Measurements from ENCODE around the gene THRAP3.

The THRAP3 gene

DNA sequence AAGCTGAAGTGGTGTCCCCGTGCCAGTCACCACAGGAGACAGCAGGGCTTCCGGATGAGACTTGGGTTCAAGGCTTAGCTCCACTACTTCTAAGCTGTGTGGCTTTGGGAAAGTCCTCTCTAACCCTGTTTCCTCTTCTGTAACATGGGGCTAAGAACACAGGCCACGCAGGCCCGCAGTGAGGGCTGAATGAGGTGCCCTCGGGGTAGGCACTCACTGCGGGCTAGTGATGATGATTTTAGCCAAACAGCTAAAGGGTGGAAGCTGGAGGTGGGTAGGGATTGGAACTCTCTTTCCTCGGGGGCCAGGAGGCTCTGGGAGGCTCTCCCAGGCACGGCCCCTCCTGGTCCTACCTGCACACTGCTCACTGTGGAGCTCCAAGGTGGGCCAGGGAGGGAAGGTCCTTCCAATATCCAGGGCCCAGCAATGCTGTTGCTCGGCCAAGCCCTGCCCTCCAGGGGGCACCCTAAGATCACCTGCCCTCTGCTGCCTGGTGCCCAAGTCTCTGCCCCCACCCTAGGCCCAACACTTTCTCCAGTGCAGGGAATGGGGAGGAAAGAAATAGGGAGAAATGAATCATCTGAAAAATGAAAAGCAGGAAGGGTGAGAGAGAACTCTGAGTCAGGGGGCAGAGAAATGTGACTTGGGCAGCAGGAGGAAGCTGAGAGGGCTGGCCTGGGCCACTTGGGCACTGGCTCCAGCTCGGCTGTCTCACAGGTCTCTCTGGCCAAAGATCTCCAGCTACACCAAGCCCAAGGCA lies 118.4 kb downstream of the THRAP3 start:
- peak in 39 of 42 donors; percentile 23 to 83 (median 57) for DNase-seq

DNA sequence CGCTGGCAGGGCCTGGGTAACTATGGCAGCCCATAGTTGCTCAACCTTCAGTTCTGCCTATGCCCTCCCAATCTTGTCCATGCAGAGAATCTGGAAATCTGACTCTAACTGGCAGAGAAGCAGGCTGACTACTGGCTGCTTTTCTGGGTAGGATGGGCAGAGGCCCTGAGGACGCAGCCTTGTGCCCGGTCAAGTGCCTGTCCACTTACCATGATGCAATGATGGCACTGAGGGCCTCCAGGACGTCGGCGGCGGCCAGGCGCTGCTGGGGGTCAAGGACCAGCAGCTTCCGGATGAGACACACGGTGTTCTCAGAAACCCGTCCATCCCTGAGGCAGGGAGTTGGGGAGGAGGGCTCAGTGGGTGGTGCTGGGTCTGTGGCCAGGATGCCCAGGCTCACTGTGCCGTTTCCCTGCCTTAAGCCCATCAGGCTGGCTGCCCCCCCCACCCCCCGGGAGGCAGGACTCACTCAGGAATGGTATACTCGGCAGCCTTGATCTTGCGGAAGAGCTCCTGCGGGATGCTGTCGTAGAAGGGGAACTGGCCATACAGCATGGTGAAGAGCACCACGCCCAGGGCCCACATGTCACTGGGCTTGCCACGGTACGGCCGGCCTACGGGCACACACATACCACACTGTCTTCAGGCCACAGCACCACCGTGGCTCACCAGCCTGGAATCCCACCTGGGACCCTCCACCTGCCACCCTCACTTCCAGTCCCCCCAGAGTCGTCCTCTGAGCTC lies 119.6 kb downstream of the THRAP3 start:
- no peak for DNase-seq
- intact Hi-C loops (cut with DNase I): loop anchor here (10.0 kb wide), 1 partner anchor 81 kb away; no protein-coding TSS in a partner anchor

More for the DNA sequence above, 118.4 kb downstream of the THRAP3 start:
- intact Hi-C loops (cut with DNase I): loop anchor here (10.0 kb wide), 1 partner anchor 82 kb away; no protein-coding TSS in a partner anchor

DNA sequence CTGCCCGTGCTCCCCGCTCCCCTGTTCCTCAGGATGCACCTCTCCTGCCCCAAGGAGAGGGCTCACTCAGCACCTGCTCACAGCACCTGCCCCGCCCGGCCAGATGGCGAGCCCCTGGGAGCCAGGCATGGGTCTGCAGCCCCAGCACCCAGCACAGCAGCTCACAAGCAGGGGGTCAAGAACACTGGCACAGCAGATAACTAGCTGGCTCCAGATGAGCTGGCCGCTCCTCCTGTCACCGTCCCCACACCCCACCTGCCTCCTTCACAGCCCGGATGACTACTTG lies 120.1 kb downstream of the THRAP3 start:
- intact Hi-C loops (cut with DNase I): loop anchor here (10.0 kb wide), 1 partner anchor 80 kb away; no protein-coding TSS in a partner anchor

DNA sequence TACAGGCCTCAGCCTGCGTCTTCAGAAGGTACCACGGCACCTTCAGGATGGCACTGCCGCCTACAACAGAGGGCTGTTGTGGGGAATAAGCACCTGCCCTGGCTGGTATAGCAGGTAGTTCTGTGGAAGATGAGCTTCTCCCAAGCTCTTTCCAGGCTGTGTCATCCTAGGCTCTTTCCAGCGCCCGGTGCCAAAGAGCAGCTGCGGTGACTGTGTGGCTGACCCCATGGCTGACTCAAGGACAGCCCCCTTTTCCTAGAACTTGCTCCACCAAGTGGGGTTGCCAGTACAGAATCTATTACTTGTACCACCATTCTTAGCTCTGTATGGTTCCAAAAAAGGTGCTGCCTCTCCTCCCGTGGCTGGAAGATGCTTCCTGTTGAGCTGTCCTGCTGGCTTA lies 121.1 kb downstream of the THRAP3 start:
- DNase-seq: no peak
- intact Hi-C loops (cut with DNase I): loop anchor here (10.0 kb wide), 1 partner anchor 79 kb away; no protein-coding TSS in a partner anchor

More for the DNA sequence above, 120.1 kb downstream of the THRAP3 start:
- DNase-seq: no peak

DNA sequence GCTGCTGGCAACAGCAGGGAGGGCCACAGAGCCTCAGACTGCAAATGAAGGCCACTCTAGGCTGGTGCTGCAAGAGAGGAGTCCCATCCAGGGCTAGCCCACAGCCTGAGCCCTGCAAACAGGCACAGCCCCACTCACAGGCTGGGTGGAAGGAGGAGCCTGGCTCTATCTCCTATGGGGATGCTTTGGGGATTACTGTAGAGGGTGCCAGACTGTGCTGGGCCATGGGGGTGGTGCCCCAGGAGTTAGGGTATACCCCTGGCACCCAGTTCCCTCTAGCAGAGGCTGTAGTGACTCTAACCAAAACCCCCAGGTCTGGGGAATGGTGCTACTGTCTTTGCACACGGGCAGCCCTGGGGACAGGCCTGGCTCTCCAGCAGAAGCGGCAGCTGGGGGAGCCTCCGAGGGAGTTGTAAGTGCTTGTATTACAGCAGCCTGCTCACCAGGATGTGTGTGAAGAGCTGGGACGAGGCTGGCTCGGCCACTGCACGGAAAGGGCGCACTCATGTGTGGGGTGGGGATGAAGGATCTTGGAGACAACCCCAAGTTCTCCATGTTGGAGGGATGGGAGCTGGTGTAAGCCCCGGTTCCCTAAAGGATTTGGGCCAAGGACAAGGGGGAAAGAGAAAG lies 122.6 kb downstream of the THRAP3 start:
- intact Hi-C loops (cut with DNase I): loop anchor here (10.0 kb wide), 1 partner anchor 78 kb away; no protein-coding TSS in a partner anchor
- no peak for DNase-seq

DNA sequence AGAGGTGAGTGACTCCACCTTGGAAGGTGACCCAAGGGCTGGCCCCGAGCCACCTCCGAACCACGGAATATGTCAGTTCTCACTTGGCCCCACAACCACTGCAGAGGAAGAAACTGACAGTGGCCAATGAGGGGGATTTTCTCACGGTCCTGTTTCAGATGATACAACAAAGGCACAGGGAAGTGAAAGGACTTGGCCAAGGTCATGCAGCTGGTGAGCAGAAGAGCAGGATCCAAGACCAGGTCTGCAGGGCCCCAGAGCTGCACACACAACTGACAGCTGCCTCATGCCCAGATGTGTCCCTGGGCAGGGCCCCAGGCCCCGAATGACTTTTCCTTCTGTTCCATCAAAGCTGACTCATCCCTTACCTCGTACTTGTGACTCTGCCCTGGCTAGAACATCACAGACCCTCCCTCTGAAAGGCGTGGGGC lies 125.0 kb downstream of the THRAP3 start:
- DNase-seq: no peak
- intact Hi-C loops (cut with DNase I): loop anchor here (10.0 kb wide), 1 partner anchor 76 kb away; no protein-coding TSS in a partner anchor

DNA sequence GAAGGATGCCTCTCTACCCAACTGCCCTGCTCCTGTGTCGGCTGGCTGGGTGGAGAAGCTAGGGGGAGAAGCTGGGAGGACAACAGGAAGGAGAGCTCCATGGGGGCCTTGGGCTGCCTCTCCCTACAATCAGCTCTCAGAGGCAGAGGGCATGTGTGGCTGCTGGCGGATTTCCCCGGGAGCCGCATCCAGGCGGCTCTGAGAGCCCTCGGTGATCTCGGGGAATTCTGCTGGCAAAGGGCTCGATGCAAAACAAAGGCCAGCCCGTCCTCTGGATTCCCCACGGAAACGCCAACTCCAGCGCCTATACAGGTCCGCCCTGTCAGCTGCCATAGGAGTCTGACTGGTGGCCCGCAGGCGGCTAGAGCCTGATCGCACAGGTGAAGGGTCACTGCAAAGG lies 125.6 kb downstream of the THRAP3 start:
- intact Hi-C loops (cut with DNase I): loop anchor here (10.0 kb wide), 1 partner anchor 75 kb away; no protein-coding TSS in a partner anchor
- DNase-seq: peak in 2 of 42 donors; percentile 41 to 45

DNA sequence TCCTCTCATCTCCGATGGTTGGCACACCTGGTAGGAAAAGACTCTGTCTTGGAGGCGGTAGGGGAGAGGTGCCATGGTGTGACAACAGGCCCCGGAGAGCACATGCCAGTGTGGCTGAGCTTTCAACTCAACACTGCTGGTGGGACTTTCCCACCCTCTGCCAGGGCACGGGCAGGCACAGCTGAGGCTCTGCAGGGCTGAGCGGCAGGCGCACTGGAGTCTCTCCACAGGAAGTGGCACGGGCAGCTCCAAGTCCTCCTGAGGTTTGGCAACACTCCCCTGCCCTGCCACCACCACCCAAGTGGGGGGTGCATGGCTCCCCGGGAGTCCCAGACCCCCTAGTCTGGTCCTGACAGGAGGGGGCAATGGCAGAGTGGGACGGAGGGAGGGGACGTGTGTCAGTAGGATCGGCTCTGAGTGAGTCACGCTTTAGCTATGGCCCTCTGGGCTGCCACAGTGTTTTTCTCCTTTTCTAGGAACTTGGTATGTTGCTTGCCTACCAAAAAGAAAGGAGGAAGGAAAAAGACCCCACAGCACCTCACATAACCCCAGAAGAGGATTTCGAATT lies 126.5 kb downstream of the THRAP3 start:
- intact Hi-C loops (cut with DNase I): no loop called here
- peak in 1 of 42 donors; percentile 51 for DNase-seq

DNA sequence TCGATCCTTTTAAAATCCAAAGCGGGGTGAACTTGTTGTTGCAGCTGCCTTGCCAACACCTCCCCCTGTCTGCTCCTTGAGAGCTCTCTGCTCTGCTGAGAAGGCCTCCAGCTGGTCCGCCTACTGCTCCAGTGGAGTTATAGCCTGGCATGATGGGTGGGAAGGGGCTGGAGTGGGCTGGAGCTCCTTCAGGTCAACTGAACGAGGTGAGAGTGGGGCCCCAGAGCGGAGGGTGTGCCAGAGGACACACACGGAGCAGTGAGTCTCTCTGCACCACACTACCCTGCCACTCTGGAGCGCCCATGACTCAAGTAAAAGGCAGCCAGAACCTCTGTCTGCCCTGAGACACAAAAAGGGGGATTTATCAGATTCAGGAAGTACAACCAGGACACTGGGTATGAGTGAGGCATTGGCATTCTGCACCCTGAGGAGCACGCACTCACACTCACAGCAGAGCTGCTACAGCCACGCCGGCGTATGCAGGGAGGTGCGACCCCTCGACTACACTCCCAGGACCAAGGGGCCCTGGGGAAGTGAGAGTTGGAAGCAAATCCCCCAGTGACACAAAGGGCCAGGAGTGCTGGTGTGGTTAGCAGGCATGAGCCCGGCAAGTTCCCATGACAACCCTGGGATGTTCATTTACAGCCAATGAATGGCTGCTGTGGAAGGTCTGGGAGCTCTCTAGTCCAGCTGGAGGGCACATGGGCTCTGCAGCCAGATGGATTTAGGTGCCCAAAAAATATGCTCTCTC lies 127.2 kb downstream of the THRAP3 start:
- peak in 3 of 42 donors; percentile 20 to 48 (median 28) for DNase-seq
- intact Hi-C loops (cut with DNase I): no loop called here

DNA sequence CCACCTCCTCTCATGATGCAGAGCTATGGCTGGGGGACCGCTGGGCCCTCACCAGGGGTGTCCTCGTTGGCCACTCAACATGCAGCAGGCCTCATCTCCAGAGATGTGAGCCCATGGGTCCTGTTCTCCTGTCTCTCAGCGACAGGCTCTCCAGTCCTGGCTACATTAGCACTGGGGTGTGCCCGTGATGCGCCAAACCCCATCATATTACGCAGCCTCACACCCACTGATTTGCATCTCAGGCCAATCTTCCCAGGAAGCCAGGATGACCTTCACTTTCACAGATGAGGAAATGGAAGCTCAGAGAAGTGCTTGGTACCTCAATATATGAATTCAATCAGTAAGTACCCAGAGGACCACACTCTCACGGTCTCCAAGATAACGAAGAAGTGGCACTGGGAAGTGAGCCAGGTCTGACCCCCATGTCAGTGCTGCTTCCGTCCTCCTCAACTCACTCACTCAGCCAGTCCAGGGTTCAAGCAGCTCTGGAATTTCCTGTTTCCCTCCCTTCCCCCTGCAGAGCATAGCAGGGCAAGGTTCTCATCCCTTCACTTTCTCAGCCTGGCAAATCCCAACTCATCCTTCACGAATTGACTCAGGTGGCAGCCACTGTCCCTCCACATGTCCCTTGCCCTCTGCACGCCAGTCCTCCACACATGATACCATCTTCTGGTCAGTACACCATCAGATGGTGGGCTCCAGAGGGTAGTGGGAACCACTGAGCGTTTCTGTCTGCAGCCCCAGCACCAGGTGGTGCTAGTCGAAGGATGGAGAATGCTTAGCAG lies 128.1 kb downstream of the THRAP3 start:
- no peak for DNase-seq
- intact Hi-C loops (cut with DNase I): no loop called here

DNA sequence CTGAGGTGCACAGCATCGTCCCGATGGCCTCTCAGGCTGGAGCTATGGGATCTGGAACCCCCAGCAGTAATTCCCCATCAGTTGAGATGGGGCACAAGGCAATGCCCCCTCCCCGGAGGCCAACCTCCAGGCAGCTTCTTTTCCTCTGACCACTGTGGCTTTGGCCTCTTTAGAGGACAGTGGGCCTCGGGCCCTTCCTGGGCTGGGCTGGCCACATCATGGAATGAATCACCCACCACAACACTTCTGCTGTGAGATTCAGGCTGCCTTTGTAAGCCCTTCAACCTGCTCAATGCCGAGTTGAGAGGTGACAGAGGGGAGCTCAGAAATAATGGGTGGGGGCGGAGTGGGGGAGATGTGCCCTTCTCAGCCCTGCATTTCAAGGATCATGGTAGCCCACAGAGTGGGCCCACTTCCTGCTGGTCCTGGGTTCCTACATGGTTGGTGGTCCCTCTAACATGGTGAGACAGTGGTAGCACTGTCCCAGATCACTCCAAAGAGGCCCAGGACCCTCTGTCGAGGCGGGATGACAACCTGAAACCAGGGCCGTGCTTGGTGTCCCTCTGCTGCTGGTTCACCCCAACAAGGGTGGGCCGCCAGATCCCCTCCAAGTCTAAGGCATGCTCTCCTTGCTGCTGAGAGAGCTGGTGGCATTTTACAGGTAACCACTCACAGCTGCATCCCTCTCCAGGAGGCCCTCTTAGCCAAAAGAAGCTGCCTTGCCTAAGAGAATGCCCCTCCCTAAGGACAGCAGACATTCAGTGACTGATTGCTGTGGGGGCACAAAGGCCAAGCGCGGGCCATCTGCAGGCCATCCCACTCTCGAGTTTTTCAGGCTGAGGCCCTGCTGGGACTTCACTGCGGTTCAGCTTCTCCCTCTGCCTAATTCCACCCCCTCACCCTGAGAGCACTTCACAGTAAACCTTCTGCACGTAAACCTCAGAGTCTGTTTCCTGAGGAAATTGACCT lies 129.0 kb downstream of the THRAP3 start:
- no peak for DNase-seq

DNA sequence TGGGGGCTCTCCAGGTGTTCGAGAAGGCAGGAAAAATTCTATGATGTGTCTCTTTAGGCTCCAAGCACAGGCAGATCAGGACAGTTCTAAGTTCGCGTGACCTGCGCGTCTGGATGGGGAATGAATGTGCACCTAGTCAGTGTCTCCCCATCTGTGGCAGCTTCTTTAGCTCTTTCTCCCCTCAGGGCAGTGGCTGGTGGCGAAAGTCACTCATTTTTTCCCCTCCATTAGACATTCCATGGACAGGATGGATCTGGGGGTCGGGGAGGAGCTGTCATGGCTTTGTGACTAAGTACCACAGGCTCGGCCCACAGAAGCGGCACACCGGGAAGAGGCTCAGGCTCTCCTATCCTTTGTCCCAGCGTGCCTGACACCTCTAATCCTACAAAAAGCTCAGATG lies 130.2 kb downstream of the THRAP3 start:
- no peak for DNase-seq
- intact Hi-C loops (cut with DNase I): no loop called here

More for the DNA sequence above, 129.0 kb downstream of the THRAP3 start:
- intact Hi-C loops (cut with DNase I): no loop called here

All from head of caudate nucleus (tissue), 42 donors.